Hepatocyte (in vitro differentiated cells): Measurements from ENCODE around the gene CASS4.

Experiments
- EZH2 ChIP-seq: fragments of 200-600 bp; sonication (generic); IDR thresholded peaks from 2 replicates; pipeline ENCODE4 v1.6.1; 2016; ENCODE audit warnings: antibody characterized with exemption, mild to moderate bottlenecking, borderline replicate concordance
- EZH2phosphoT487 ChIP-seq: fragments of 200-600 bp; sonication (generic); IDR thresholded peaks from one replicate; pipeline ENCODE4 v1.6.1; 2018; ENCODE audit warnings: antibody characterized with exemption, mild to moderate bottlenecking, low read depth, moderate library complexity; ENCODE audit not compliant: unreplicated experiment, severe bottlenecking
- TF ChIP-seq, protein P1 (sequence below): fragments of 200-600 bp; sonication (generic); IDR thresholded peaks from 2 replicates; pipeline ENCODE4 v1.5.1; 2016; ENCODE audit warnings: antibody characterized with exemption, mild to moderate bottlenecking; ENCODE audit not compliant: poor library complexity

- TF ChIP-seq, protein P1, sequence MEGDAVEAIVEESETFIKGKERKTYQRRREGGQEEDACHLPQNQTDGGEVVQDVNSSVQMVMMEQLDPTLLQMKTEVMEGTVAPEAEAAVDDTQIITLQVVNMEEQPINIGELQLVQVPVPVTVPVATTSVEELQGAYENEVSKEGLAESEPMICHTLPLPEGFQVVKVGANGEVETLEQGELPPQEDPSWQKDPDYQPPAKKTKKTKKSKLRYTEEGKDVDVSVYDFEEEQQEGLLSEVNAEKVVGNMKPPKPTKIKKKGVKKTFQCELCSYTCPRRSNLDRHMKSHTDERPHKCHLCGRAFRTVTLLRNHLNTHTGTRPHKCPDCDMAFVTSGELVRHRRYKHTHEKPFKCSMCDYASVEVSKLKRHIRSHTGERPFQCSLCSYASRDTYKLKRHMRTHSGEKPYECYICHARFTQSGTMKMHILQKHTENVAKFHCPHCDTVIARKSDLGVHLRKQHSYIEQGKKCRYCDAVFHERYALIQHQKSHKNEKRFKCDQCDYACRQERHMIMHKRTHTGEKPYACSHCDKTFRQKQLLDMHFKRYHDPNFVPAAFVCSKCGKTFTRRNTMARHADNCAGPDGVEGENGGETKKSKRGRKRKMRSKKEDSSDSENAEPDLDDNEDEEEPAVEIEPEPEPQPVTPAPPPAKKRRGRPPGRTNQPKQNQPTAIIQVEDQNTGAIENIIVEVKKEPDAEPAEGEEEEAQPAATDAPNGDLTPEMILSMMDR, result no peak
- no peak for TF ChIP-seq EZH2
- no peak for TF ChIP-seq EZH2phosphoT487
These were observed 57.0 kb downstream of the CASS4 start for GRCh38 chr20:56469077-56469449.
